ENCODE measurements around the gene CD3E.
"Not testable (repeated sequence)": the region's sequence is repeated elsewhere in the genome, so short reads cannot be mapped to it uniquely, and the experiment has no call there.

Gene CD3E

GRCh38 chr11:118290923-118291322 lies 13.6 kb upstream of the CD3E start:
- peak in 3 of 58 donors; percentile 9 to 19 (median 10) for DNase-seq

DNA sequence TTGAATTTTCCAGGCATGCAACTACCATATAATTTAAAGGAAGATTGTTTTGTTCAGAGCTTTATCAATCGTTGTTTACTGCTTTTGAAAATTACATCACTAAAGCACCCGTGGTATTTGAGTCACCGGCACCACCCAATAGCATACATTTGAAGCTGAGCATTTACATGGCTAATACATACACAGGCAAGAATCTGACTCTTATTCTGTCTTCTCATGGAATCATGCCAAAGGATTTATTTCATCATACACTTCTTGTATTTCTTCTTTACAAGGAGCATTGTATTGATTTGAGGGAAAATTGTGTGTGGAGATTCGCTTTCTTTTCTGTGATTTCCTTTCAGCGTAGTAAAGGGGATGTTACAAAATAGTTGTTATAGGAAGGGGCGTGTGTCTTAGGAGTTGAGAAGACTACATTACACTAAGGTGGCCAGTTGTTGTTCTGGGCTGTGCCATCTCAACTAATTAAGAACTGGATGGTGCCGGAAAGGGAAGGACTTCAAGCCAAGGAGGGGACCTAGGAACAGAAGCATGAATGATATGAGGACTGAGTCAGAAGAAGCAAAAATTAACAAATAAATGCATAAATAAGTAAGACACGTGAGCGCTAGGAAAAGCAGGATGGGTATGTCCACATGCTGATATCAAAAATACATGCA lies 12.9 kb upstream of the CD3E start:
- no peak for DNase-seq

DNA sequence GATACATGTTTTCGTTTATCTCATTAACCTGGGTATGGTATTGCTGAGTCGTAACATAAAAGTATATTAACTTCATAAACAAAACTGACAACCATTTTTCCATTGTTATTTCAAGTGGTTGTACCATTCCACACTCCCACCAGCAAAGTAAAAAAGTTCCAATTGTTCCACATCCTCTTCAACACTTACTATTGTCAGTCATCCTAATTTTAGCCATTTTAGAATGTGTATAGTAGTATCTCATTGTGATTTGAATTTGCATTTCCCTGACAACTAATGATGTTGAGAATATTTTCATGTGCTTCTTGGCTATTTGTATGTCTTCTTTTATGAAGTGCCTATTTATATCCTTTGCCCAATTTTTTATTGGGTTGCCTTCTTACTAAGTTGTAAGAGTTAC lies 10.5 kb upstream of the CD3E start:
- no peak for DNase-seq

GRCh38 chr11:118295199-118295598 lies 9.3 kb upstream of the CD3E start:
- DNase-seq = no peak

DNA sequence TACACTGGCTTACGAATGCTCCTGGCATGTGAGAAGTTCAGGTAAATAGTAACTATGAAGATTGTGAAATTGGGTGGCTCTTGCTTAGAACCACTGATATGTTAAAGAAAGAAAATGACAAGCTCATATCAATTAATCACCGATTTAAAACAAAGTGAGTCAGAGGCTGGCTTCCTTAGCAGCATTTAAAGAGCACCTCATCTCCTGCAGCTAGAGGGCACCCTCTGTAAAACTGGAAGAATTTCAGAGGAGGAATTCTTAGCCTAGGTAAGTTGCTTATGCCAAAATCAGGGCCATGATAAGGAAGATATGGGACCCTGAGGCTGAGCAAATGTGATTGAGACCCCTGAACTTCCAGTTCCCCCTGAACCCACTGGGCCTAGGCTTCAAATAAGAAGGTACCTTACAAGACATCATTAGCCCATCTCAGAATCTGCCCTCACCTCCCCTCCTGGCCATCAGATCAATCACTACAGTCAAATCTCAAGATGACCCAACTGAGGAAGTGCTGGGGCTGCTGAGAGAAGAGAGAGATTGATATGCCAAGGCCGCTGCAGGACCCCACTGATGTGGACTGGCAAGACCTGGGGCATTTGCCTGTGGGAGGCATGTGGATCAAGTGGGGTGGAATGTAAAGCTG lies 8.6 kb upstream of the CD3E start:
- DNase-seq = no peak

DNA sequence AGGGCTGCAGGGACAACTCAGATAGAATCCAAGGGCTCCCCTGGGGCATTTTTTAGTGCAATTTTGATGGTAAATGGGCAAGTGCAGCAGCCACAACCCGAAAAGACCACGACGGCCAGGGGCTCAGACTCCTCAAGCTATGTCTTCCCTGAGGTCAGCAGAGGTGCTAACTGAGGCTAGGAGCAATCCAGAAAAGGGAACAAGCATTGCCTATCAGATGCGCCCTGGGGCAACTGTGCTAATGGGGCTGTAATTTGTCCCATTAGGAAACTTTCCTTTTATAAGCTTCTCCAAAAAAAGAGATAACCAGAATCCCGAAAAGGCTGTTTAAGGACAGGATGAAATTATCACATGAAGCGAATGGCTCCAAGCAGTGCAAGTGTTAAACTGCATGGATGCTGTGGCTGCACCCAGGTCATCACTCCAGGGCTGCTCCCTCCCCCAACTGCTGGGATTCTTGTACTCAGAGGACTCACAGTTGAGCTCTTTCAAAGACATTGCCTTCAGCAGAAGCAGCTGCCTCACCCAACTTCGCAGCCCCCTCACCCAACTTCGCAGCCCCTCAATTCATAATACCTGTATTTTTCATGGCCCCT lies 2.8 kb upstream of the CD3E start:
- no peak for DNase-seq

DNA sequence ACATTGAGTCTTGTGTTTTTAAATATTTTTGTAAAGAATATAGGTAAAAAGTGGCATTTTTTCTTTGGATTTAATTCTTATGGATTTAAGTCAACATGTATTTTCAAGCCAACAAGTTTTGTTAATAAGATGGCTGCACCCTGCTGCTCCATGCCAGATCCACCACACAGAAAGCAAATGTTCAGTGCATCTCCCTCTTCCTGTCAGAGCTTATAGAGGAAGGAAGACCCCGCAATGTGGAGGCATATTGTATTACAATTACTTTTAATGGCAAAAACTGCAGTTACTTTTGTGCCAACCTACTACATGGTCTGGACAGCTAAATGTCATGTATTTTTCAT lies 333 bp upstream of the CD3E start:
- no peak for DNase-seq

DNA sequence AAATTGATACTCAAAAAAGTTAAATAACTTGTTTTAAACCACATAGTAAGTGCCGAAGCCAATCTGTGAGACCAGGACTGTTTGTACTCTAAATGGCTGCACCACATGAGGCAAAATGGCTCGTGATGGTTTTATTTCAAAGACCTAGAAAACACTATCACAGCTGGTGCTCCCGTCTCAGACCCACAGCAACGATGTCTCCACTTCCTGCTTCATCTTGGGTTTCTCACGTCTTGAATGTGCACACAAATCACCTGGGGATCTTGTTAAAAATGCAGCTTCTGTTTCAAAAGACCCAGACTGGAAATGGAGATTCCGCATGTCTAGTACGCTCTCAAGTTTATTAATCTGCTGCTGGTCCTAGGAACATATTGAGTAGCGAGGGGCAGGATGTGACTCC lies 1.2 kb downstream of the CD3E start:
- DNase-seq = no peak

- no peak for DNase-seq
Observed at GRCh38 chr11:118306556-118306955, 2.0 kb downstream of the CD3E start.

DNA sequence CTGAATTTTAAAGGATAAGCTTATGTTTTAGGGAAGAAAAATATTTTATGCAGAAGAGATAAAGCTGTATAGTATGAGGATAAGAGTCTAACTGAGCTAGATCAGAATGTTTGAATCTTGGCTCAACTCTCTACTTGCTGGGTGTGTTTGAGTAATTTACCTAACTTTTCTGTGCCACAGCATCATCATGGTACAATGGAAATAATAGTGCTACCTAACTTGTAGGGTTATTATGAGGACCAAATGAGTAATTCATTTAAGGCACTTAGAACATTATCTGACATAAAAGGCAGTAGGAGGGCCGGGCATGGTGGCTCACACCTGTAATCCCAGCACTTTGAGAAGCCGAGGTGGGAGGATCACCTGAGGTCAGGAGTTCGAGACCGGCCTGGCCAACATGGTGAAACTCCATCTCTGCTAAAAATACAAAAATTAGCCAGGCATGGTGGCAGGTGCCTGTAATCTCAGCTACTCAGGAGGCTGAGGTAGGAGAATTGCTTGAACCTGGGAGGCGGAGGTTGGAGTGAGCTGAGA lies 4.5 kb downstream of the CD3E start:
- DNase-seq = not testable (repeated sequence)

- DNase-seq = no peak
Observed at GRCh38 chr11:118310271-118310670, 5.7 kb downstream of the CD3E start.

- no peak for DNase-seq
Observed at GRCh38 chr11:118310781-118311485, 6.4 kb downstream of the CD3E start.

- DNase-seq = no peak
Observed at GRCh38 chr11:118311518-118311917, 7.0 kb downstream of the CD3E start.

- DNase-seq = no peak
Observed at GRCh38 chr11:118312328-118312727, 7.8 kb downstream of the CD3E start.

GRCh38 chr11:118313242-118313641 lies 8.7 kb downstream of the CD3E start:
- no peak for DNase-seq

- DNase-seq = no peak
Observed at GRCh38 chr11:118314988-118315411, 10.5 kb downstream of the CD3E start.

DNA sequence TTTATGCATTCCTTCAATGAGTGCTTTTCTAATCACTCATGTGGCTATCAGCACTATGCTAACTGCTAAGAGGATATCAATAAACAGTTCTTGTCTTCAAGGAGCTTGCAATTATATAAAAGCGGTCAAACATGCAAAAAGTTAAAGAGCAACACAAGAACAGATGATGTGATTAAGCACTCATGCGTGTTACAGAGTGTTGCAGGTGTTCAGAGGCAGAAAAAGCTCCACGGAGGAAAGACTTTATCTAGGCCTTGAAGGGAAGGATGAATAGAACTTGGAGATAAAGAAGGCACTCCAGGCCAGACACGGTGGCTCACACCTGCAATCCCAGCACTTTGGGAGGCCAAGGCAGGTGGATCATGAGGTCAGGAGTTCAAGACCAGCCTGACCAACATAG lies 13.6 kb downstream of the CD3E start:
- no peak for DNase-seq

DNA sequence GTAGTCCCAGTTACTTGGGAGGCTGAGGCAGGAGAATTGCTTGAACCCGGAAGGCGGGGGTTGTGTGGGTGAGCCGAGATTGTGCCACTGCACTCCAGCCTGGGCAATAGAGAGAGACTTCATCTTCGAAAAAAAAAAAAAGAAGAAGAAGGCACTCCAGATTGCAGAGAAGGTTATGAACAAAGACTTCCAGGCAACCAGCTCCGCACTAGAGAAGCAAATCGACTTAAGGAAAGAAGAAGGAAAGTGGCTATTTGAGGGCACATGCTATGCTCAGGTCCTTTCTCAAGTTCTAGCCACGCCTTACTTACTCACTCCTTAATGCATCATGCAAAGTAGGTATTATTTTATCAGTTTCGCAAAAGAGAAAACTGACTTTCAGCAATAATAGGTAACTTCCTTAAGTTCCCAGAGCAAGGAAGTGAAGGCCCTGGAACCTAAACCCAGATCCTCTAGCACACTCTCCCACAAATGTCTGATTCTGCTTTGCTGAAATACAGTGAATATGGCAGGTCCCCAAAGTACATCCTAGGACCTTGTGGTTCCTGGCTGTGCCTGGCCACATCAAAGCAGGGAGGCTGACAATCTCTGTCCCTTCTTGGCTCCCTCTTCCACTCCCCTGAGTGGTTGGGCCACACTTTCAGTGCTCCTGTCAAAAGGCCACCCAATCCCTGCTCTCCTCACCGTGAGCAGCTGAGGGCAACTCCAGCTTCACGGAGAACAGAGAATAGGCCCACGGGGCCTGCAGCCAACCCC lies 14.2 kb downstream of the CD3E start:
- DNase-seq = no peak

GRCh38 chr11:118319337-118319707 lies 14.8 kb downstream of the CD3E start:
- peak in 1 of 58 donors; percentile 18 for DNase-seq

- no peak for DNase-seq
Observed at GRCh38 chr11:118320515-118320914, 16.0 kb downstream of the CD3E start.

DNA sequence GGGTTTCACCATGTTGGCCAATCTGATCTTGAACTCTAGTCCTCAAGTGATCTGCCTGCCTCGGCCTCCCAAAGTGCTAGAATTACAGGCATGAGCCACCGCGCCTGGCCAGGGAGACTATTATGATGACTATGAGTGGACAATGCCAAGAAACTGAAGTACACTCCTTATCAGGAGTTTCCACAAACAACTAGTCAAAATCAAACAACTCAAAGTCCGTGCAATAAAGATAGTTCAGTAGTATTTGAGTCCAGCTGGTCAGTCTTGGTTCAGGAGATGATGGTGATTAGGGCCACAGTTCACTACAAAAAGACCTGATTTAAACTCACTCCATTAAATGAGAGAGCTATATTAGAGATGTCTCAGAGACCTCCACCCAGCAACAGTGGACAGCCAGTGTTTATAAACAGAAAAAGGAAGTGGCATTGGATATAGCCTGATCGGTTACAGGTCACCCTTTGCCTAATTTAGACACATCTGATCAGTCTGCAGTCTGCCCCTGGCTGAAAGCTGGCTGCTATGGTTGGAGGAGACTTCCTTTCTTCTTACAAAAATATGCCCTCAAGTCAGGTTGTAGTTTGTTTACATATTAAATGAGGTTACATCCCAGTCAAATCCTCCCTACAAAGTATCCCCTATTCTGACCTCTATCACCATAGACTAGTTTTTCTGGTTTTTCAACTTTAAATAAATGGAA lies 17.0 kb downstream of the CD3E start:
- DNase-seq = no peak

Measured in anterior cingulate cortex (tissue), 58 donors.